ENCODE results near the gene PPM1E.

The PPM1E gene

DNA sequence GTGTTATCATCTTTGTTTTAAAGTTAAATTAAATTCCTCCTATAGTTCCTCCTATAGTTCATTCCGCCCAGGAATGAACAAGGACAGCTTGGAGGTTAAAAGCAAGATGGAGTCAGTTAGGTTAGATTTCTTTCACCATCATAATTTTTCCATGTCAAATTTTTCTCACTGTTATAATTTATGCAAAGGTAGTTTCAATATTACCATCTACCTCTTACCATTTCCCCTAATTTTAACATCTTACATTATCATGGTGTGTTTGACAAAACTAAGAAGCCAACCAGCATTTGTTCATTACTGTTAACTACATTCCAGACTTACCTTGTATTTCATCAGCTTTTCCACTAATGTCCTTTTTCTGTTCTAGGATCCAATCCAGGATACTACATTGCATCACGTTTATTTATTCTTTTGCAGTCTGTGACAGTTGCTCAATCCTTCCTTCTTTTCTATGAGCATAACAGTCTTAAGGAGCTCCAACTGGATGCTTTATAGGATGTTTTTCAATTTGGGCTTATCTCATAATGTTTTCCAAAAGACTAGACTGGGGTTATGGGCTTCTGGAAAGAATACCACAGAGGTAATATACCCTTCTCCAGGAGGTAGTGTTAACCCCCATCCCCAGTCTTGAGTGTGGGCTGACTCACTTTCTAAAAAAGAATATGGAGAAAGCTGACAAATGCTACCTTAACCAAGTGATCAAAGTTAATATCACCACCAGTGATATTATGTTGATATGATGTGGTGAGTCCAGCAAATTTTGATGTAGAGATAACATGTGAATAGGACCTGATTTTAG, 158.5 kb downstream of the PPM1E start:
- Histone ChIP-seq H3K27ac (no peak overlapping the region), H3K27me3 (ENCODE audit: insufficient read depth, low read depth, severe bottlenecking) (no peaks in the 10 kb centered on the region), H3K36me3 (peaks cover 6% of the 10 kb centered on the region; the same call in 1 of the 2 replicates), H3K9me3 (ENCODE audit: severe bottlenecking) (peaks cover 18% of the 10 kb centered on the region), H3K4me3 (ENCODE audit: low read depth, low read length) (no peak overlapping the region)
- TF ChIP-seq, protein P1, sequence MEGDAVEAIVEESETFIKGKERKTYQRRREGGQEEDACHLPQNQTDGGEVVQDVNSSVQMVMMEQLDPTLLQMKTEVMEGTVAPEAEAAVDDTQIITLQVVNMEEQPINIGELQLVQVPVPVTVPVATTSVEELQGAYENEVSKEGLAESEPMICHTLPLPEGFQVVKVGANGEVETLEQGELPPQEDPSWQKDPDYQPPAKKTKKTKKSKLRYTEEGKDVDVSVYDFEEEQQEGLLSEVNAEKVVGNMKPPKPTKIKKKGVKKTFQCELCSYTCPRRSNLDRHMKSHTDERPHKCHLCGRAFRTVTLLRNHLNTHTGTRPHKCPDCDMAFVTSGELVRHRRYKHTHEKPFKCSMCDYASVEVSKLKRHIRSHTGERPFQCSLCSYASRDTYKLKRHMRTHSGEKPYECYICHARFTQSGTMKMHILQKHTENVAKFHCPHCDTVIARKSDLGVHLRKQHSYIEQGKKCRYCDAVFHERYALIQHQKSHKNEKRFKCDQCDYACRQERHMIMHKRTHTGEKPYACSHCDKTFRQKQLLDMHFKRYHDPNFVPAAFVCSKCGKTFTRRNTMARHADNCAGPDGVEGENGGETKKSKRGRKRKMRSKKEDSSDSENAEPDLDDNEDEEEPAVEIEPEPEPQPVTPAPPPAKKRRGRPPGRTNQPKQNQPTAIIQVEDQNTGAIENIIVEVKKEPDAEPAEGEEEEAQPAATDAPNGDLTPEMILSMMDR (IDR thresholded peaks at IDR 0.05; ENCODE audit: low read depth, low read length) = no peak
- no peak for DNase-seq

GRCh38 chr17:58917228-58917627, 161.6 kb downstream of the PPM1E start:
- Histone ChIP-seq H3K36me3 (no peaks in the 10 kb centered on the region; the same call in 1 of the 2 replicates), H3K27me3 (ENCODE audit: insufficient read depth, low read depth, severe bottlenecking) (no peaks in the 10 kb centered on the region), H3K27ac (no peak overlapping the region), H3K4me3 (ENCODE audit: low read depth, low read length) (no peak overlapping the region), H3K9me3 (ENCODE audit: severe bottlenecking) (peaks cover 3% of the 10 kb centered on the region)
- DNase-seq = no peak
- TF ChIP-seq, protein P1 (IDR thresholded peaks at IDR 0.05; ENCODE audit: low read depth, low read length) = no peak

DNA sequence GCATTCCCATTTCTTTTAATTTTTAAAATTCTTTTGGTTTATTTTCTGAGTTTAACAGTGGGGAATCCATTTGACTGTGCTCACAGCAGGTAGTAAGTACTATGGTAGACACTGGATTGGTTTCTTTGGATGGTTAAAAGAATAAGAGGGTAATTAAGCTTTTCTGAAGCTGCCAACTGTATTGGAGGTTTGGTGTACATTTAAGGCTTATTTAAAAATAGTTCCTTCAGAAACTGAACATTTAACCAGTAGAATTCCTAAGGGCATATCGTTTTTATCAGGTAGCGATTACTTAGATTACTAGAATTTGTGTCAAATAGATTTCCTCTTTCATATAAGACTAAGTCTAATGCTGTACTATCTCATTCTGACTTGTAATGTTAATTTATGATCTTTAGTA, 162.4 kb downstream of the PPM1E start:
- TF ChIP-seq, protein P1 (IDR thresholded peaks at IDR 0.05; ENCODE audit: low read depth, low read length) = no peak
- no peaks in the 10 kb centered on the region for H3K27me3 ChIP-seq (ENCODE audit: insufficient read depth, low read depth, severe bottlenecking)
- no peak overlapping the region for H3K4me3 ChIP-seq (ENCODE audit: low read depth, low read length)
- H3K27ac ChIP-seq = no peak overlapping the region
- no peak for DNase-seq
- peaks cover 3% of the 10 kb centered on the region for H3K9me3 ChIP-seq (ENCODE audit: severe bottlenecking)
- no peaks in the 10 kb centered on the region for H3K36me3 ChIP-seq

- no peak for DNase-seq
- TF ChIP-seq, protein P1 (IDR thresholded peaks at IDR 0.05; ENCODE audit: low read depth, low read length) = no peak
- no peak overlapping the region for H3K4me3 ChIP-seq (ENCODE audit: low read depth, low read length)
- H3K9me3 ChIP-seq (ENCODE audit: severe bottlenecking) = peaks cover 3% of the 10 kb centered on the region
- H3K36me3 ChIP-seq = no peaks in the 10 kb centered on the region
- no peak overlapping the region for H3K27ac ChIP-seq
- H3K27me3 ChIP-seq (ENCODE audit: insufficient read depth, low read depth, severe bottlenecking) = no peaks in the 10 kb centered on the region
Observed at GRCh38 chr17:58918884-58919283, 163.2 kb downstream of the PPM1E start.

- H3K9me3 ChIP-seq (ENCODE audit: severe bottlenecking) = peaks cover 3% of the 10 kb centered on the region
- H3K27me3 ChIP-seq (ENCODE audit: insufficient read depth, low read depth, severe bottlenecking) = no peaks in the 10 kb centered on the region
- no peak overlapping the region for H3K27ac ChIP-seq
- H3K4me3 ChIP-seq (ENCODE audit: low read depth, low read length) = no peak overlapping the region
- TF ChIP-seq, protein P1 (IDR thresholded peaks at IDR 0.05; ENCODE audit: low read depth, low read length) = no peak
- DNase-seq = no peak
- H3K36me3 ChIP-seq = no peaks in the 10 kb centered on the region
Observed at GRCh38 chr17:58920773-58921172, 165.1 kb downstream of the PPM1E start.

DNA sequence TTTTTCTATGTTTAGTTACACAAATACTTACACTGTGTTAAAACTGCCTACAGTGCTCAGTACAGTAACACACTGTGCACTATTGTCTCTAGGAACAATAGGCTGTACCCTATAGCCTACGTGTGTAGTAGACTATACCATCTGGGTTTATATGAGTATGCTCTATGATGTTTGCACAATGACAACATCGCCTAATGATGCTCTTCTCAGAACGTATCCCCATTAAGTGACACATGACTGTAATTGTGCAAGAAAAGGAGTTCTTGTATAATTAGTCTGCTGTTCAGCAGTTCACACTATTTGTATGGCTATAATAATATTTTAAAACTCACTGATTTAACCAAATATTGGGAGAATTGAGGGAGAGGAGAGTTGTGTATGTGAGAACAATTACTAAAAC, 177.3 kb downstream of the PPM1E start:
- Histone ChIP-seq H3K9me3 (ENCODE audit: severe bottlenecking) (no peaks in the 10 kb centered on the region), H3K4me3 (ENCODE audit: low read depth, low read length) (no peak overlapping the region), H3K27me3 (ENCODE audit: insufficient read depth, low read depth, severe bottlenecking) (no peaks in the 10 kb centered on the region), H3K36me3 (no peaks in the 10 kb centered on the region), H3K27ac (no peak overlapping the region)
- TF ChIP-seq, protein P1 (IDR thresholded peaks at IDR 0.05; ENCODE audit: low read depth, low read length) = no peak
- no peak for DNase-seq
